Measurements from ENCODE around the gene CASKIN1. TPM values are rescaled to one million over a fixed set of nuclear protein-coding genes. Genes with fewer than 3 reads are reported as not detected.

Gene CASKIN1
- polyA plus RNA-seq (2011; rRNA removed) (0.13 and 0.27 TPM in 2 replicates), polyA plus RNA-seq (2017; fragmentation: RNase III; extraction: RNeasy Plus Mini Kit Qiagen cat#74134 plus additional on column Dnase treatment) (0.72 to 1.0 TPM (median 0.87 TPM) in 3 replicates), polyA minus RNA-seq (2011; rRNA and poly(A)+ RNA removed) (0.58 and 0.95 TPM in 2 replicates)
- polyA plus RNA-seq (2012; cell fraction: cytosol; rRNA removed) = 0.75 and 1.2 TPM in 2 replicates
- polyA plus RNA-seq (2012; cell fraction: nucleus; rRNA removed) = 4.4 and 5.5 TPM in 2 replicates

- Histone ChIP-seq H3K9me3 (no peaks in the 10 kb centered on the region), H3K4me2 (peak within 1 kb of the TSS; percentile 97), H3K4me1 (peaks cover 18% of the 10 kb centered on the region), H3K27ac (peak within 1 kb of the TSS; percentile 56 to 86), H3K4me3 (peak within 1 kb of the TSS; percentile 58)
- ChIA-PET POLR2A (interaction anchor here (0.6 to 2.0 kb wide), 3 partner anchors 30 to 41 kb away, joined by 3 to 17 read pairs (median 5); partner anchors contain the start of gene TRAF7), CTCF (interaction anchor here (0.5 to 5.0 kb wide), 8 partner anchors 11 to 304 kb away, joined by 3 to 33 read pairs (median 14); partner anchors contain the start of genes BRICD5 and ECI1)
- no peak for TF ChIP-seq ELK1 (IDR thresholded peaks at IDR 0.05; ENCODE audit: low read depth, low read length)
- TF ChIP-seq EHF (CRISPR knock-in tag; IDR thresholded peaks at IDR 0.05) = no peak
- no peak for TF ChIP-seq NFE2L2 (conservative IDR thresholded peaks at IDR 0.05; ENCODE audit: low read length)
- WGBS (ENCODE audit: missing lambda C conversion rate) = no CpG with 5 or more reads among the region's 129 CpGs
- ATAC-seq (peak in 1 of 2 experiments; percentile 42; a peak in 3 of 6 replicates), DNase-seq (ENCODE audit: low read depth in 1 of 2, low spot score in 1 of 2) (no peak), FAIRE-seq (no peak)
These were observed at the start of gene CASKIN1 for GRCh38 chr16:2196162-2196980. Gene CASKIN1, minus strand, starts transcription at chr16:2196605. Its CDS starts 173 bp downstream, at chr16:2196432.

GRCh38 chr16:2244926-2245795, 48.8 kb upstream of the CASKIN1 start:
- CTCF ChIA-PET = interaction anchor here (0.6 to 0.8 kb wide), 2 partner anchors 9 to 255 kb away, joined by 3 read pairs; partner anchors contain the start of gene DNASE1L2
- ATAC-seq (peak; percentile 10 to 17; a peak in 2 of 6 replicates), FAIRE-seq (no peak), DNase-seq (ENCODE audit: low read depth in 1 of 2, low spot score in 1 of 2) (no peak)
- Histone ChIP-seq H3K9me3 (no peaks in the 10 kb centered on the region), H3K4me3 (no peak overlapping the region), H3K4me1 (peaks cover 6% of the 10 kb centered on the region; the same call in 2 of the 3 replicates), H3K27ac (no peak overlapping the region), H3K4me2 (no peak overlapping the region)
- TF ChIP-seq CBX8 (IDR thresholded peaks at IDR 0.05) (no peak), RFX5 (IDR thresholded peaks at IDR 0.05) (no peak), MAX (IDR thresholded peaks at IDR 0.05) (no peak), HOXB13 (CRISPR knock-in tag; IDR thresholded peaks at IDR 0.05; ENCODE audit: low read depth) (no peak), PBX3 (IDR thresholded peaks at IDR 0.05) (no peak), HOXB5 (CRISPR knock-in tag; IDR thresholded peaks at IDR 0.05) (no peak), KDM1A (IDR thresholded peaks at IDR 0.05; ENCODE audit: low read depth) (no peak), NFE2L2 (conservative IDR thresholded peaks at IDR 0.05; ENCODE audit: low read length) (no peak), KDM5A (IDR thresholded peaks at IDR 0.05) (no peak), EP300 (IDR thresholded peaks at IDR 0.05) (no peak), USF2 (IDR thresholded peaks at IDR 0.05) (no peak), ESRRA (IDR thresholded peaks at IDR 0.05; ENCODE audit: borderline replicate concordance, low read length) (no peak)
- POLR2A ChIA-PET = no interaction called here
- 85% methylated on average over 26 of the region's 30 CpGs for WGBS (ENCODE audit: missing lambda C conversion rate)

- Histone ChIP-seq H3K4me3 (no peak overlapping the region), H3K4me1 (no peaks in the 10 kb centered on the region), H3K4me2 (no peak overlapping the region), H3K9me3 (no peaks in the 10 kb centered on the region), H3K27ac (no peak overlapping the region)
- CTCF ChIA-PET = interaction anchor here (1.0 kb wide), 1 partner anchor 257 kb away, joined by 3 read pairs; no protein-coding TSS in a partner anchor
- no peak for FAIRE-seq
- 87% methylated on average over 15 of the region's 17 CpGs for WGBS (ENCODE audit: missing lambda C conversion rate)
- ATAC-seq = peak; percentile 36 to 56; a peak in 5 of 6 replicates
- no peak for DNase-seq (ENCODE audit: low read depth in 1 of 2, low spot score in 1 of 2)
- POLR2A ChIA-PET = no interaction called here
- TF ChIP-seq EHMT2 (IDR thresholded peaks at IDR 0.05; ENCODE audit: low read depth) (no peak), POLR2AphosphoS2 (conservative IDR thresholded peaks at IDR 0.05; ENCODE audit: low read length) (no peak), HMGXB4 (CRISPR knock-in tag; IDR thresholded peaks at IDR 0.05; ENCODE audit: borderline replicate concordance) (no peak), MAX (IDR thresholded peaks at IDR 0.05) (no peak), EHF (CRISPR knock-in tag; IDR thresholded peaks at IDR 0.05) (no peak), FOXS1 (CRISPR knock-in tag; IDR thresholded peaks at IDR 0.05) (no peak), SREBF2 (IDR thresholded peaks at IDR 0.05) (no peak), HOXB5 (CRISPR knock-in tag; IDR thresholded peaks at IDR 0.05) (no peak), NPAS2 (CRISPR knock-in tag; IDR thresholded peaks at IDR 0.05; ENCODE audit: borderline replicate concordance) (no peak), E2F6 (IDR thresholded peaks at IDR 0.05; ENCODE audit: borderline replicate concordance, low read depth) (no peak)
These were observed 47.9 kb upstream of the CASKIN1 start for GRCh38 chr16:2244301-2244700.
